GM12878 (cell line): ENCODE measurements around the gene DNAJC4. TPM values are rescaled to one million over a fixed set of nuclear protein-coding genes. Genes with fewer than 3 reads are reported as not detected.

Source experiments
- BACH1 ChIP-seq: fragments of 450-650 bp; IDR thresholded peaks from 2 replicates; pipeline ENCODE4 v1.6.1; 2017; ENCODE audit warnings: mild to moderate bottlenecking, borderline replicate concordance
- BRCA1 ChIP-seq: IDR thresholded peaks from 2 replicates; pipeline ENCODE4 v1.6.1; 2011; ENCODE audit warnings: low read depth, low read length, improper control_type of control experiment
- CHD1 ChIP-seq: IDR thresholded peaks from 2 replicates; pipeline ENCODE4 v1.6.1; 2012; ENCODE audit warnings: low read depth, low read length, improper control_type of control experiment
- EGR1 ChIP-seq, 2 experiments: IDR thresholded peaks; 1 replicate in 1 of 2; 2 replicates in 1 of 2; pipeline ENCODE4 v1.6.1; 2011 to 2012; ENCODE audit warnings: low read depth in 2 of 2, low read length in 2 of 2, borderline replicate concordance in 1 of 2, mild to moderate bottlenecking in 1 of 2, moderate library complexity in 1 of 2
- IRF4 ChIP-seq: IDR thresholded peaks from 2 replicates; pipeline ENCODE4 v1.6.1; 2011; ENCODE audit warnings: low read depth, low read length
- JUND ChIP-seq: IDR thresholded peaks from 2 replicates; pipeline ENCODE4 v1.6.1; 2012; ENCODE audit warnings: low read depth, mild to moderate bottlenecking, low read length, improper control_type of control experiment, moderate library complexity
- NFYB ChIP-seq: IDR thresholded peaks from 2 replicates; pipeline ENCODE4 v1.6.1; 2011; ENCODE audit warnings: low read depth, mild to moderate bottlenecking, low read length, improper control_type of control experiment, moderate library complexity; ENCODE audit not compliant: insufficient read depth
- NRF1 ChIP-seq: conservative IDR thresholded peaks from 2 replicates; pipeline ENCODE4 v1.6.1; 2011; ENCODE audit warnings: mild to moderate bottlenecking, low read depth, low read length, improper control_type of control experiment
- POU2F2 ChIP-seq: IDR thresholded peaks from 3 replicates; pipeline ENCODE4 v1.6.1; 2011; ENCODE audit warnings: low read depth, mild to moderate bottlenecking, low read length, borderline replicate concordance
- RB1 ChIP-seq: fragments of 450-650 bp; formaldehyde crosslinking; IDR thresholded peaks from 2 replicates; pipeline ENCODE4 v1.6.1; 2017; ENCODE audit warnings: mild to moderate bottlenecking, borderline replicate concordance
- SMC3 ChIP-seq: IDR thresholded peaks from 2 replicates; pipeline ENCODE4 v1.6.1; 2011; ENCODE audit warnings: low read length, improper control_type of control experiment, borderline replicate concordance
- TBL1XR1 ChIP-seq: IDR thresholded peaks from 2 replicates; pipeline ENCODE4 v1.6.1; 2012; ENCODE audit warnings: low read depth, low read length, improper control_type of control experiment
- polyA plus RNA-seq, 11 experiments: library from polyadenylated mRNA; depleted of rRNA in 4 of 11; unstranded in 6 of 11; stranded (reverse) in 5 of 11; fragments of >200 nt; fragmentation: Nextera tagmentation in 4 of 11; fragmentation: Illumina TruSeq in 1 of 11; extraction: Ambion mirVana in 4 of 11; extraction: Trizol in 1 of 11; gene quantifications; 1 replicate in 1 of 11; 2 replicates in 10 of 11; pipeline versions ENCODE4 v1.2.1 to v1.2.3, GENCODE V29; 2011 to 2016; ENCODE audit warnings: inconsistent platforms in 2 of 11, missing spikeins in 2 of 11, low read depth in 1 of 11
- total RNA-seq, 4 experiments: library from RNA; depleted of rRNA in 3 of 4; stranded (reverse); fragments of >200 nt in 3 of 4; fragmentation: Illumina TruSeq in 1 of 4; extraction: Trizol in 1 of 4; gene quantifications; 2 replicates each; pipeline versions ENCODE4 v1.2.1 to v1.2.3, GENCODE V29; 2013 to 2021
- TF ChIP-seq, protein P1 (sequence below): IDR thresholded peaks from 2 replicates; pipeline ENCODE4 v1.6.1; 2012; ENCODE audit warnings: improper control_type of control experiment, low read depth, low read length; ENCODE audit not compliant: insufficient replicate concordance
- TF ChIP-seq, protein P2 (sequence below): IDR thresholded peaks from 2 replicates; pipeline ENCODE4 v1.6.1; 2011; ENCODE audit warnings: low read depth, mild to moderate bottlenecking, low read length, moderate library complexity, borderline replicate concordance; ENCODE audit errors: extremely low read depth
- TF ChIP-seq, protein P3 (sequence below): IDR thresholded peaks from 2 replicates; pipeline ENCODE4 v1.6.1; 2011; ENCODE audit warnings: low read depth, low read length, improper control_type of control experiment, borderline replicate concordance
- TF ChIP-seq, protein P4 (sequence below): fragments of 450-650 bp; formaldehyde crosslinking; IDR thresholded peaks from 2 replicates; pipeline ENCODE4 v1.4.0; 2020; ENCODE audit warnings: mild to moderate bottlenecking, moderate library complexity
- TF ChIP-seq, protein P5 (sequence below): IDR thresholded peaks from 2 replicates; pipeline ENCODE4 v1.6.1; 2011; ENCODE audit warnings: borderline replicate concordance, low read depth, mild to moderate bottlenecking, moderate library complexity, low read length; ENCODE audit not compliant: insufficient read depth, poor library complexity, severe bottlenecking

DNAJC4 gene
- total and polyA plus RNA-seq, 10 of the 15 experiments (the other 5 are each of a cell fraction or from before 2014, with no cell fraction given) = 3.7 to 64.9 (median 30.1) TPM

DNA sequence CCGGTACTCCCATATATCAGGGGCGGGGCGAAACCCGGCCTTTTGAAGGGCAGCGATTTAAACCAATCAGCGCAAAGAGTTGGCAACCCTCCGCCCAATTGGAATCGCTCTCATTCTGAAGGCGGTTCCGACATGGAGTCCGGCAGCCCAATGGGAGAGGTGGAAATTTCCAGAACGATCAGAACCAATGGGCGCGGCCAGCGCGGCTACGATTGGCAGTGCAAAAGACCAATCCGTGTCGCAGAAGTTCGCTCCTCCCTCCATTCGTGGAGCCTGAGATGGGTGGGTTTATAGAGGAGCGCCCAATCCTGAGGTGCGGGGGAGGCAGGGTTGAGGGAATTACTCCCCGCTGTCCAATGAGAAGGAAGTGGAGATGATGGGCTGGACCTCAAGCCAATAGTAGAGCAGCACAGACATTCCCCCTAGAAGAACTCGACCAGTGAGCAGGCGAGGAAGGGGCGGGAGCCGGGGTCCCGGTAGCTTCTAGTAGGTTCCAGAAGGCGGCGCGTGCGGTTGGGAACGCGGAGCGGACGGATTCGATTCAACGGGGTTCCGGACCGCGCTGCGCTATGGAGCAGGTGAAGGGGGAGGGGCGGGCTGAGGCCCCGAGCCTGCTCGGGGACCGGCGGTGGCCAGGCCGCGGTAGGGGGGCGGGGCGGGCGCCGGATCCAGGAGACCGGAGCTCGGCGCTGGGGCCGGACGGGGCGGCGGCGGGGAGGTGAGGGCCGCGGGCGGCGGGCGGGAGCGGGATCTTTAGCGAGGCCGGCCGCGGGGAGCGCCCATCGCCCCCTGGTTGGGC, 44.5 kb upstream of the DNAJC4 start, which contains the start of gene STIP1 (continued):
- TF ChIP-seq, protein P1, sequence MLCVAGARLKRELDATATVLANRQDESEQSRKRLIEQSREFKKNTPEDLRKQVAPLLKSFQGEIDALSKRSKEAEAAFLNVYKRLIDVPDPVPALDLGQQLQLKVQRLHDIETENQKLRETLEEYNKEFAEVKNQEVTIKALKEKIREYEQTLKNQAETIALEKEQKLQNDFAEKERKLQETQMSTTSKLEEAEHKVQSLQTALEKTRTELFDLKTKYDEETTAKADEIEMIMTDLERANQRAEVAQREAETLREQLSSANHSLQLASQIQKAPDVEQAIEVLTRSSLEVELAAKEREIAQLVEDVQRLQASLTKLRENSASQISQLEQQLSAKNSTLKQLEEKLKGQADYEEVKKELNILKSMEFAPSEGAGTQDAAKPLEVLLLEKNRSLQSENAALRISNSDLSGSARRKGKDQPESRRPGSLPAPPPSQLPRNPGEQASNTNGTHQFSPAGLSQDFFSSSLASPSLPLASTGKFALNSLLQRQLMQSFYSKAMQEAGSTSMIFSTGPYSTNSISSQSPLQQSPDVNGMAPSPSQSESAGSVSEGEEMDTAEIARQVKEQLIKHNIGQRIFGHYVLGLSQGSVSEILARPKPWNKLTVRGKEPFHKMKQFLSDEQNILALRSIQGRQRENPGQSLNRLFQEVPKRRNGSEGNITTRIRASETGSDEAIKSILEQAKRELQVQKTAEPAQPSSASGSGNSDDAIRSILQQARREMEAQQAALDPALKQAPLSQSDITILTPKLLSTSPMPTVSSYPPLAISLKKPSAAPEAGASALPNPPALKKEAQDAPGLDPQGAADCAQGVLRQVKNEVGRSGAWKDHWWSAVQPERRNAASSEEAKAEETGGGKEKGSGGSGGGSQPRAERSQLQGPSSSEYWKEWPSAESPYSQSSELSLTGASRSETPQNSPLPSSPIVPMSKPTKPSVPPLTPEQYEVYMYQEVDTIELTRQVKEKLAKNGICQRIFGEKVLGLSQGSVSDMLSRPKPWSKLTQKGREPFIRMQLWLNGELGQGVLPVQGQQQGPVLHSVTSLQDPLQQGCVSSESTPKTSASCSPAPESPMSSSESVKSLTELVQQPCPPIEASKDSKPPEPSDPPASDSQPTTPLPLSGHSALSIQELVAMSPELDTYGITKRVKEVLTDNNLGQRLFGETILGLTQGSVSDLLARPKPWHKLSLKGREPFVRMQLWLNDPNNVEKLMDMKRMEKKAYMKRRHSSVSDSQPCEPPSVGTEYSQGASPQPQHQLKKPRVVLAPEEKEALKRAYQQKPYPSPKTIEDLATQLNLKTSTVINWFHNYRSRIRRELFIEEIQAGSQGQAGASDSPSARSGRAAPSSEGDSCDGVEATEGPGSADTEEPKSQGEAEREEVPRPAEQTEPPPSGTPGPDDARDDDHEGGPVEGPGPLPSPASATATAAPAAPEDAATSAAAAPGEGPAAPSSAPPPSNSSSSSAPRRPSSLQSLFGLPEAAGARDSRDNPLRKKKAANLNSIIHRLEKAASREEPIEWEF = no peak
- TF ChIP-seq TBL1XR1 = no peak
- peak; percentile 100 for TF ChIP-seq NFYB
- no peak for TF ChIP-seq BRCA1
- TF ChIP-seq IRF4 = no peak
- TF ChIP-seq, protein P2, sequence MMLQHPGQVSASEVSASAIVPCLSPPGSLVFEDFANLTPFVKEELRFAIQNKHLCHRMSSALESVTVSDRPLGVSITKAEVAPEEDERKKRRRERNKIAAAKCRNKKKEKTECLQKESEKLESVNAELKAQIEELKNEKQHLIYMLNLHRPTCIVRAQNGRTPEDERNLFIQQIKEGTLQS = no peak
- TF ChIP-seq, protein P3, sequence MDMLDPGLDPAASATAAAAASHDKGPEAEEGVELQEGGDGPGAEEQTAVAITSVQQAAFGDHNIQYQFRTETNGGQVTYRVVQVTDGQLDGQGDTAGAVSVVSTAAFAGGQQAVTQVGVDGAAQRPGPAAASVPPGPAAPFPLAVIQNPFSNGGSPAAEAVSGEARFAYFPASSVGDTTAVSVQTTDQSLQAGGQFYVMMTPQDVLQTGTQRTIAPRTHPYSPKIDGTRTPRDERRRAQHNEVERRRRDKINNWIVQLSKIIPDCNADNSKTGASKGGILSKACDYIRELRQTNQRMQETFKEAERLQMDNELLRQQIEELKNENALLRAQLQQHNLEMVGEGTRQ = no peak
- TF ChIP-seq CHD1 = no peak
- peak in 1 of 2 experiments; percentile 87; a peak in 2 of 3 replicates for TF ChIP-seq EGR1 (IDR thresholded peaks at IDR 0.05; ENCODE audit: borderline replicate concordance in 1 of 2, low read depth in 2 of 2, low read length in 2 of 2)
- no peak; the same call in 2 of the 3 replicates for TF ChIP-seq POU2F2
- TF ChIP-seq SMC3 = no peak
- TF ChIP-seq, protein P4, sequence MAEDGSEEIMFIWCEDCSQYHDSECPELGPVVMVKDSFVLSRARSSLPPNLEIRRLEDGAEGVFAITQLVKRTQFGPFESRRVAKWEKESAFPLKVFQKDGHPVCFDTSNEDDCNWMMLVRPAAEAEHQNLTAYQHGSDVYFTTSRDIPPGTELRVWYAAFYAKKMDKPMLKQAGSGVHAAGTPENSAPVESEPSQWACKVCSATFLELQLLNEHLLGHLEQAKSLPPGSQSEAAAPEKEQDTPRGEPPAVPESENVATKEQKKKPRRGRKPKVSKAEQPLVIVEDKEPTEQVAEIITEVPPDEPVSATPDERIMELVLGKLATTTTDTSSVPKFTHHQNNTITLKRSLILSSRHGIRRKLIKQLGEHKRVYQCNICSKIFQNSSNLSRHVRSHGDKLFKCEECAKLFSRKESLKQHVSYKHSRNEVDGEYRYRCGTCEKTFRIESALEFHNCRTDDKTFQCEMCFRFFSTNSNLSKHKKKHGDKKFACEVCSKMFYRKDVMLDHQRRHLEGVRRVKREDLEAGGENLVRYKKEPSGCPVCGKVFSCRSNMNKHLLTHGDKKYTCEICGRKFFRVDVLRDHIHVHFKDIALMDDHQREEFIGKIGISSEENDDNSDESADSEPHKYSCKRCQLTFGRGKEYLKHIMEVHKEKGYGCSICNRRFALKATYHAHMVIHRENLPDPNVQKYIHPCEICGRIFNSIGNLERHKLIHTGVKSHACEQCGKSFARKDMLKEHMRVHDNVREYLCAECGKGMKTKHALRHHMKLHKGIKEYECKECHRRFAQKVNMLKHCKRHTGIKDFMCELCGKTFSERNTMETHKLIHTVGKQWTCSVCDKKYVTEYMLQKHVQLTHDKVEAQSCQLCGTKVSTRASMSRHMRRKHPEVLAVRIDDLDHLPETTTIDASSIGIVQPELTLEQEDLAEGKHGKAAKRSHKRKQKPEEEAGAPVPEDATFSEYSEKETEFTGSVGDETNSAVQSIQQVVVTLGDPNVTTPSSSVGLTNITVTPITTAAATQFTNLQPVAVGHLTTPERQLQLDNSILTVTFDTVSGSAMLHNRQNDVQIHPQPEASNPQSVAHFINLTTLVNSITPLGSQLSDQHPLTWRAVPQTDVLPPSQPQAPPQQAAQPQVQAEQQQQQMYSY (CRISPR knock-in tag) = no peak
- no peak for TF ChIP-seq BACH1
- TF ChIP-seq NRF1 = no peak
- TF ChIP-seq RB1 = no peak
- TF ChIP-seq, protein P5, sequence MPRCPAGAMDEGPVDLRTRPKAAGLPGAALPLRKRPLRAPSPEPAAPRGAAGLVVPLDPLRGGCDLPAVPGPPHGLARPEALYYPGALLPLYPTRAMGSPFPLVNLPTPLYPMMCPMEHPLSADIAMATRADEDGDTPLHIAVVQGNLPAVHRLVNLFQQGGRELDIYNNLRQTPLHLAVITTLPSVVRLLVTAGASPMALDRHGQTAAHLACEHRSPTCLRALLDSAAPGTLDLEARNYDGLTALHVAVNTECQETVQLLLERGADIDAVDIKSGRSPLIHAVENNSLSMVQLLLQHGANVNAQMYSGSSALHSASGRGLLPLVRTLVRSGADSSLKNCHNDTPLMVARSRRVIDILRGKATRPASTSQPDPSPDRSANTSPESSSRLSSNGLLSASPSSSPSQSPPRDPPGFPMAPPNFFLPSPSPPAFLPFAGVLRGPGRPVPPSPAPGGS = no peak
- no peak for TF ChIP-seq JUND
